Fibroblast of skin of right biceps (primary cell): ENCODE results near the gene POU5F1.
"Not testable (repeated sequence)": the region's sequence is repeated elsewhere in the genome, so short reads cannot be mapped to it uniquely, and the experiment has no call there.

Source experiments
- DNase-seq: peaks from one replicate; pipeline ENCODE4 v3.0.0-alpha.2; 2013

Gene POU5F1

DNA sequence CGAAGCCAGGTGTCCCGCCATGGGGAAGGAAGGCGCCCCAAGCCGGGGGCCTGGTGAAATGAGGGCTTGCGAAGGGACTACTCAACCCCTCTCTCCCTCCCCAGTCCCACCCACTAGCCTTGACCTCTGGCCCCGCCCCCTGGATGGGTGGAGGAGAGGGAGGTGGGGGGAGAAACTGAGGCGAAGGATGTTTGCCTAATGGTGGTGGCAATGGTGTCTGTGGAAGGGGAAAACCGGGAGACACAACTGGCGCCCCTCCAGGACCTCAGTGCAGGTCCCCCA, at the start of gene POU5F1:
POU5F1 (minus strand) TSS at position 83 of the 282 bp plus-strand sequence; CDS start at position 21, 62 bp downstream.
- DNase-seq: no peak

DNA sequence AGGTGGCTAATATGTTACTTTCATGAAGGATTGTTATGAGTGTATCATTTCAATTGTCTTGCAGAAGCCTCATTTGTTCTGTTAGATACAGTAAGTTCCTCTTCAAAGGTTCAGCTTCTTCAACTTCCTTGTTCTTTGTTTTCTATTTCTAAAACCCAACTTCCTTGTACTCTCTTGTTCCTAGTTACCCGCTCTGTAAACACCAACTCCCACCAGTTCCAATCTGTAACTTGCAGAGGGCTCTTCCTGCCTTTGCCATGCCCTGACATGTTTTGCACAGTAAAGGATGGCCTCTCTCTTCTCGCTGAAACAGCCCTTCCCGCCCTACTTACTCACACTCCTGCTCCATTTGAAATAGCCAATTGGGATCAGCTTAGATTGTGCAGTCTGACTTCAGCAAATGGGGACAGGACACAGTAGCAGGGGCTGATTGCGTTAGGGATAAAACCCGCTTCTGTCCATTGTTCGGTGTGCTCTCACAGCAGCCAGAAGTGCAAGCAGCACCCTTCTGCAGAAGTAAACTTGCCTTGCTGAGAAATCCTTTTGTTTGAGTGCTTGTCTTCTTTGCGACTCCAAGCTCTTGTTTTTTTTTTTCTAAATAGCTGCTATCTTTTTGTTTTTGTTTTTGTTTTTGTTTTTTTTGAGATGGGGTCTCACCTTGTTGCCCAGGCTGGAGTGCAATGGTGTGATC, 45.9 kb upstream of the POU5F1 start:
- DNase-seq: no peak

DNA sequence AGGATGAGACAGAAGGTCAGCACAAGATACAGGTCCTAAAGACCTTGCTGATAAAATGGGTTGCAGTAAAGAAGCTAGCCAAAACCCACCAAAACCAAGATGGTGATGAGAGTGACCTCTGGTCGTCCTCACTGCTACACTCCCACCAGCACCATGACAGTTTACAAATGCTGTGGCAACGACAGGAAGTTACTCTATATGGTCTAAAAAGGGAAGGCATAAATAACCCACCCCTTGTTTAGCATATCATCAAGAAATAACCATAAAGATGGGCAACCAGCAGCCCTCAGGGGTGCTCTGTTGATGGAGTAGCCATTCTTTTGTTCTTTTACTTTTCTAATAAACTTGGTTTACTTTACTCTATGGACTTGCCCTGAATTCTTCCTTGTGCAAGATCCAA, 44.7 kb upstream of the POU5F1 start:
- DNase-seq: not testable (repeated sequence)

DNA sequence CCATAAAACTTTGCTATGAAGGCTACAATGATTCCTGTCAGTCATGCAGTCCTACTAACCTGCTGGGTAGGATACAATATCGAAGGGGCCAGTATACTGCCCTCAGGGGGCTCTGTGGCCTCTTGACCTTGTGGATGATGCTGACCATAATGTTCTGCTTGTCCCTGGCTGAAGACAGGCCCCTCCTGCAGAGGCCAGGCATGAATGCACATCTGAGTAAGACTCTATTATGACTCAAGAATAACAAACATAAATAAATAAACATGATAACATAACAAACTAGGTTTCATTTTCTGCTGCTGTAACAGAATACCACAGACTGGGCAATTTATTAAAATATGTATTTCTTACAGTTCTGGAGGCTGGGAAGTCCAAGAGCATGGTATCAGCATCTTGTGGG, 44.0 kb upstream of the POU5F1 start:
- DNase-seq: no peak

DNA sequence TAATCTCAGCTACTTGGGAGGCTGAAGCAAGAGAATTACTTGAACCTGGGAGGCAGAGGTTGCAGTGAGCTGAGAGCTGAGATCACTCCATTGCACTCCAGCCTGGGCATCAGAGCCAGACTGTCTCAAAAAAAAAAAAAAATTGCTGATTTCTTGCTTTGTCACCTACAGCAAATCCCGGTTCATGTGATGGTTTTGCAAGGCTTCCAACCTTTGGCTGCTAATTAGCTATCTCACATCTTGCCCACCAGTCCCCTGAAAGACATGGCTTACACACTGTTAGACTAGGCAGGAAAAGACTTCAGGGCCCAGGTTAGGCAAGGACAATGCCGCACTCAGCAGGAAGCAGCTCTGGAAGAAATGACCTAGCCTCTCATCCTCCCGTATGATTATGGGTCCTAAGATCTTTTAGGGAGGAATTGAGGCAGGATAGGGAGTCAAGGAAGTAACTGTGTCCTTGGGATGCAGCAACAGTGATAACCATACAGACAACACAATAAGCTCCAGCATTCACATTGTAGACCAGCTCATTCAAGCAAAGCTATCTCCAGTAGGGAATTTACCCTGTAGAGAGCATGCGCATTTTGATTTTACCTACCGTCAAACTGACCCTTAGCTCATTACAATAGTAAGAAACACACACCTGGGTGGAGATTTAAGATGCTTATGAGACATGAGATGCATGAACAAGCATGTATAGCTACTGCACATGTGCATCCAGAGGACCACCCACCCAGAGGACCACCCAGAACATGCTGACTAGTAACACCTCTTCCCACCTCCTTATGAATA, 40.5 kb upstream of the POU5F1 start:
- DNase-seq: no peak

DNA sequence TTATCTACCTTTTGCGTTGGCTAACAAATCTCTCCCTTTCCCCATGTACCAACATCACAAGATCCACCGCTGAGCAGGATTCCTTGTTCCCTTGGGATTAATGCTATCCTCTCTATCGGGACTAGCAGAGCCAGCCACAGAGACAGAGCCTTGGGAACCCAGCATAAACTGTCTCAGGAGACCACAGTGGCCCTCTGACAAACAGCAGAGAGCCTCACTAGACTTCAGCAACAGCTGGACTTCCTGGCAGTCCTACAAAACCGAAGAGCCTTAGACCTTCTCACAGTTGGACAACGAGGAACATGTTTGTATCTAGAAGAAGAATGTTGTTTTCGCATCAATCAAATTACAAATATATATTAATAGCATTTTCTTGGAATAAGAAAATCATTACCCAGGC, 39.6 kb upstream of the POU5F1 start:
- no peak for DNase-seq

DNA sequence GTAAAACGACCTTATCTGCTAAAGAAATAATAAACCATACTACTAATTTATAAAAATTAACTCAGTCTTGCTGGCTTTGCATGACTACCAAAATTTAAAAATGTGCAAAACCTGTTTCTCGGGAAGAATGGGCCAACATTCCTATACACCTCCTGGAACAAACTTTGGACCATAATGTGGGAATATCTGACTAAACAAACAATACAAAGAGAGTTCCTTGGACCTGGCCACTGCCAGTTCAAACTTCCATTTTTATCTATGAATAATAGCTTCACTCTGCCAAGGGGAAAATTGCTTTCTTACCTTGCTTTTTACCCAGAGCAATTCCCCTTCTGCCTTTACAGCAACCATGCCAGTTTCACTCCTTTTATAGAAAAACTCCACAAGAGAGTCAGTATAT, 38.7 kb upstream of the POU5F1 start:
- DNase-seq: no peak

DNA sequence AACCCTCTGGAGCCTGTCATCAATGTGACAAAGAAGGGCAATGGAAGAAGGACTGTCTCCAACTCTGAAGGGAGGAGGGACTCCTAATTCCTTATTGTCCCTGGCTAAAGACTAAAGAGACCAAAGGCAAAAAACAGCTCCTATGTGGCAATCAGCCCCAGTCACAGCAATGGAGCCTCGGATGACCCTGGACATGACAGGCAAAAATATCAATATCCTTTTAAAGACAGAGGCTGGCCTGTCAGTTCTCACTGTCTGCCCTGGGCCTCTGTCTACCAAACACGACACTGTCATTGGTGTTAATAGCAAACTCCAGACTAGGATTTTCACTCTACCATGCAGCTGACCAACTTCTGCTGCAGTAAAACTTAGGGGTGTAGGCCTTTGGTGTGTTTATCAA, 38.0 kb upstream of the POU5F1 start:
- DNase-seq: no peak

DNA sequence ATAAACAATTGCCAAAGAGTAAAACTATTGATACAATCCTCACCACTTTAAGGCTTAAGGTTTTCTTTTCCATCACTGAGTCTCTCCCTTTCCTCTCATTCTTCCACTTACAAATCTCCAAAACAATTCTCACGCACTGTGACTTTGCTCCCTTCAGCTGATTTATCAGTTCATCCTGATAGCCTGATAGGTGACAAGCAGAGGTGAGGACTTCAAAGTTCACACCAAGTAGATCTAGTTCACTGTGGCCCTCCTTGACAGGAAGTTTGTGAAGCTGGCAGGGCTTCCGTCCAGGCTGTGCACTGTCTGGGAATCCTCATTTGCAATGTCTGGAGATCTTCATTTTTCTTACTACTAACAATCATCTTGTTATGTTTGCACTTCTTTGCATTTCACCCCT, 35.2 kb upstream of the POU5F1 start:
- no peak for DNase-seq

DNA sequence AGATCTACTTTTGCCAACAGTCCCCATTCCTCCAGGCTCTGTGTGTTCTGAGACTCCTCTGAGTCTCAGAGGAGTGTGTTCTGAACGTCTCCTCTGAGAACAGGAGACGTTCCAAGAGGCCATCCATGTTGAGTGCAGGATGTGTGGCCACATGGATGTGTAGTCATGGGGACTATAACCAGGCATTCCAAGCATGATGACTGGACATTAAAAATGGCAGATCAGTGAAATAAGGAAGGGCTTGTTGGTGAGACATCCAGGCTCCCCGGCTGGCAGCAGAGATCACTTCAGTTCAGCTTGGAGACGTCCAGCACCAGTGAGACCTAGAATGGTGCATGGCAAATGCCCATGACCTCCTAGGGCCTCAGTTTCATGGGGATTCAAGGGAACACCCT, 34.3 kb upstream of the POU5F1 start:
- peak; percentile 14 for DNase-seq

DNA sequence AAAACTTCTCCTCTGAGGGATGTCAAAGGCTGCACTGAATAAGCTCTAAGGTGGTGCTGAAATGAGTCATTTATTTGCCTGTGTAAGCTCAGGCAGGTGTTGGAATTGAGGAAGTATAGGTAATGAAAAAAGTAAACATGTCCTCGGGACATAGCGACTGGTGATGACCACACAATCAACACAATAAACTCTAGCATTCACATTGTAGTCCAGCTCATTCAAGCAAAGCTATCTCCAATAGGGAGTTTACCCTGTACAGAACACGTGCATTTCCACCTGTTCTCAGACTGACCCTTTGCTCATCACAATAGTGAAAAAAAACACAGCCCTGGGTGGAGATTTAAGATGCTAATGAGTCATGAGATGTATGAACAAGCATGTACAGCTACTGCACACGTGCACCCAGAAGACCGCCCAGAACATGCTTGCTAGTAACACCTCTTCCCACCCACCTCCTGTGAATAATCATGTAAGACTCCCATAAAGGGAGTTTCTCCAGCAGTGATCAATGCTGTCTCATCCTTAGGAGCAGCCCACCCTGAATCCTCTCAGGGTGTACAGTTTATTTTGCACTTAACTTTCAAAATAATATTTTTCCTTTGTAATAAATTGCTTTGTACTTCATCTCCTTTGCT, 33.0 kb upstream of the POU5F1 start:
- DNase-seq: peak; percentile 72

DNA sequence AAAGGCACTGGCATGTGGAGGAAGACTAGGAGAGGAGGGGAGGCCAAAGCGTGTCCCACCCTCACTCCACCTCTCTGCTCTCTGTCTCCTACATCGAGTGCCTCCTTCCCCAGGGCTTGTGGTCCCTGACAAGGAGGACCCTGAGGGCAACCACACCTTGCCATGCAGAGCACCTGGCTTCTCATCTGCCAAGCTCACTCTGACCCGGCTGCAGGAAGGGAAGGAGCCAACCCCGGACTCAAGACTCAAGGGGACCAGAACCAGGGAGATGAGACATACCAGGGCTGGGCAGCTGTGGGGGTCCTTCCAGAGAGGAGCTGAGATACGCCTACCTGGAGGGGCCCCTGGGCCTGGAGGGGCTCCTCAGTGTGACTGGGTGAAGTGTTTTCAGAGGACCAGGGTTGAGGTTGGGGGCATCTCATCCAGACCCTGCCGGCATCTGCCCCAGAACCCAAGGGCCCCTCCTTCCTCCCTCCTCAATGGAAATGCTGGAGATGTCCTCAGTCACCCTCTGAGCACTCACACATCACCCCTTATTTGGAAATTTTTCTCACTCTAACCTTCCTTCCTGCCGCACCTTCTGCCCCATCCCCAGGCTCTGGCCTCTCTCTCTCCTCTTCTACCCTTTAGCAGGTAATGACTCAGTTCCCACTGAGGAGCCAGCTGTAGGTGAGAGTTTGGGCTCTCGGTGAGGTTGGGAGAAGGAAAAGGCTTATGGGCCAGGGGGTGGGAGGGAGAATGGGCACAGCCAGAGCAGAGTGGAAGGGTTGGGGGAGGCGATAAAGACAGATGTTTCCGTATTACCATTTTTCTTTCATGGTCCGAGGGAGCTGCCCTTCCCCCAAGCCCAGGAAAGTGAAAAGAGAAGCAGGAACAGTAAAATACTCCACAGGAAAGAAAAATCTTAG, 32.0 kb upstream of the POU5F1 start:
- no peak for DNase-seq

DNA sequence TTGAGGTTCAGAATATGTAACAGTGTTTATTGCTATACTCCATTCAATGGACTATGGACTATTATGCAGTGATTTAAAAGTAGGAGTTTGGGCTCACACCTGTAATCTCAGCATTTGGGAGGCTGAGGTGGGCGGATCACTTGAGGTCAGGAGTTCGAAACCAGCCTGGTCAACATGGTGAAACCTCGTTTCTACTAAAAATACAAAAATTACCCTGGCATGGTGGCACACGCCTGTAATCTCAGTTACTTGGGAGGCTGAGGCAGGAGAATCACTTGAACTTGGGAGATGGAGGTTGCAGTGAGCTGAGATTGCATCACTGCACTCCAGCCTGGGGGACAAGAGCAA, 28.6 kb upstream of the POU5F1 start:
- not testable (repeated sequence) for DNase-seq

DNA sequence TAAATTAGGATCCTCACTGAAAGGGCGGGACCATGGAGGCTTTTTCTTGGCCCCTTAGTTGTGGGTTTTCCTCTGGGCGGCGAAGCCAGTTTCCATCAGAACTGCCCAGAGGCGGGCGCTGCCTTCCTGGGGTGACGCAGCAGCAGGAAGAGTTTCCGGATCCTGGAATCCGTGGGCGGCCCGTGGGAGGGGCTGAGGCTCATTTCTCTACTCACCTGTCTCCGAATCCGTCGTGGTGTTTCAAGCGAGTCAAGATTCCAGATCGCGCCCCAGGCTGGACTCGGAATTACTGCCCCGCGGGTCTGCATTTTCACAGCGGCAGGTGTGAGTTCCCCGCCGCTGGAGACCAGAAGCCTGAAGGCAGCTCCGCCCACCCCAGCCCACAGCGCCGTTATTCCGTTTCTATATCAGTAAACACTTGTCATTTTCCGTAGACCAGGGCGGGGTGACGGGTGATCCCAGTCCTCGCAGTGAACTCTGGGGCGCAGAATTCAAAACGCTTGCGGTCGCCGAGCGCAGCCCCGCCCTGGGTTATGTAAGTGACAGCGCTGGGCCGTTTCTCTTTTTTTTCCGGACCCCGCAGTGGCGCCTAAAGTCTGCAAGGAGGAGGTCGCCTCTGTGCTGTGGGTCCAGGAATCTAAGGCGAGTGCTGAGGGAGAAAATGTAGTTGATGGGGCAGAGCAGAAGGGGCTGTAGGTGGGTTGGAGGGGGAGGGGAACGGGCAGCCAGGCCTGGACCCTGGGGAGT, 27.2 kb upstream of the POU5F1 start:
- DNase-seq: peak; percentile 79

DNA sequence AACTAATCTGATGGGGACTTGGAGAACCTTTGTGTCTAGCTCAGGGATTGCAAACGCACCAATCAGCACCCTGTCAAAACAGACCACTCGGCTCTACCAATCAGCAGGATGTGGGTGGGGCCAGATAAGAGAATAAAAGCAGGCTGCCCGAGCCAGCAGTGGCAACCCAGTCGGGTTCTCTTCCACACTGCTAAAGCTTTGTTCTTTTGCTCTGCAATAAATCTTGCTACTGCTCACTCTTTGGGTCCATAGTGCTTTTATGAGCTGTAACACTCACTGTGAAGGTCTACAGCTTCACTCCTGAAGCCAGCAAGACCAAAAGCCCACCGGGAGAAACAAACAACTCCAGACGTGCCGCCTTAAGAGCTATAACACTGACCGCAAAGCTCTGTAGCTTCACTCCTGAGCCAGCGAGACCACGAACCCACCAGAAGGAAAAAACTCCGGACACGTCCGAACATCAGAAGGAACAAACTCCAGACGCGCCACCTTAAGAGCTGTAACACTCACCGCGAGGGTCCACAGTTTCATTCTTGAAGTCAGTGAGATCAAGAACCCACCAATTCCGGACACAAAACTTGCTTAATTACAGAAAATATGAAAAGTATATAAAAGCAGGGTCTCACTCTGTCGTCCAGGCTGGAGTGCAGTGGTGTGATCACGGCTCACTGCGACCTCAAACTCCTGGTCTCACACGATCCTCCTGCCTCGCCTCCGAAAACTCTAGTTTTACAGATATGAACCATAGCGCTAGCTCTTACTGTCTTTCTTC, 26.0 kb upstream of the POU5F1 start:
- not testable (repeated sequence) for DNase-seq

DNA sequence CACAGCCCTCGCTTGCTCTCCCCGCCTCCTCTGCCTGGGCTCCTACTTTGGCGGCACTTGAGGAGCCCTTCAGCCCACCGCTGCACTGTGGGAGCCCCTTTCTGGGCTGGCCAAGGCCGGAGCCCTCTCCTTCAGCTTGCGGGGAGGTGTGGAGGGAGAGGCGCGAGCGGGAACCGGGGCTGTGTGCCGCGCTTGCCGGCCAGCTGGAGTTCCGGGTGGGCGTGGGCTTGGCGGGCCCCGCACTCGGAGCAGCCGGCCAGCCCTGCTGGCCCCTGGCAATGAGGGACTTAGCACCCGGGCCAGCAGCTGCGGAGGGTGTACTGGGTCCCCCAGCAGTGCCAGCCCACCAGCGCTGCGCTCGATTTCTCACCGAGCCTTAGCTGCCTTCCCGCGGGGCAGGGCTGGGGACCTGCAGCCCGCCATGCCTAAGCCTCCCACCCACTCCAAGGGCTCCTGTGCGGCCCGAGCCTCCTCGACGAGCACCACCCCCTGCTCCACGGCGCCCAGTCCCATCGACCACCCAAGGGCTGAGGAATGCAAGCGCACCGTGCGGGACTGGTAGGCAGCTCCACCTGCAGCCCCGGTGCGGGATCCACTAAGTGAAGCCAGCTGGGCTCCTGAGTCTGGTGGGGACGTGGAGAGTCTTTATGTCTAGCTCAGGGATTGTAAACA, 25.0 kb upstream of the POU5F1 start:
- not testable (repeated sequence) for DNase-seq

DNA sequence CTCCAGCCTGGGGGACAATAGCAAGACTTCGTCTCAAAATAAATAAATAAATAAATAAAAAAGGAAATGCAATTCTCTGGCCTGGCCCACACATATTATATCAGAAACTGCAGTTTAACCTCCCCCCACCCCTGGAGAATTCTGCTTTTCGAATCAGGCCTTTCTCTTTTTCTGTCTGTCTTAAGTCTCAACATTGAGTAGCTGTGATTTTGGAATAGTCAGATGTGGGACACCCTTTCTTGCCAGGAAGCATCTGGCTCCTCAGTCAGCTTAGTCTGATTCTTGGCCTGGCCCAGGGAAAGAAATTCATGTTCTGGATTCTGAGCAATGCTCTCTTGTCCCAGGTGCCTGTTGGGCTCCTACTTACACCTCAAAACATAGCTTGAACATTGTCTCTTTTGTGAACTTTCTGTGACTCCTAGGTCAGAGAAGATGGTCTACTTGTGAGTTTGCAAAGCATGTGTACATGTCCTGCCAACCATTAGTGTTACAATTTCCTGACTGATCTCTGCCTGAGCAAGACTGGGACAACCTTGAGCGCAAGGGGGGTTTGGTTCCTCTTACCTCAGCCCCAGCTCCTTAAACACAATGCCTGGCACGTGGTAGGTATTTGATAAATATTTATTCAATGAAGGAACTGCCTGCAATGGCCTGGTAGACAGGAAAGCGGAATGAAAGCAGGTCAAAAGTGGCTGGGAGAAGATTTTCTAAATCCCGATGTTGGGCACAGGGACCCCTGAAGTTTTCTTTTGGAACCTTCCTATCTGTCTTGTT, 23.8 kb upstream of the POU5F1 start:
- no peak for DNase-seq

DNA sequence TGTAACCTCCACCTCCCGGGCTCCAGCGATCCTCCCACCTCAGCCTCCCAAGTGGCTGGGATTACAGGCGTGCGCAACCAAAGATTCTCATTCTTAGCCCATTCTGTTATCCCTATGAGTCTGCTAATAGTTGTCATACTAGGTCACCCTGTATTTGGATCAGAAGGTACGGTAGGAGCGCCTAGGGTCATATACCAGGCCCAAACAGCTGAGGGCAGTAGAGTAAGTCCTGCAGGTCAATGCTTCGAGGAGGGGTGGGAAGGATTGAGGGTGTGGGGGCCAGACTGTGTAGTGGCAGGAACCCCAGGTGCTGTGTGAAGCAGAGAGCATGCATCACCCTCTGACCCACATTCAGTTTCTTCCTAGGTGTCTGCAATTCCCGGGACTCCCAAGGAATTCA, 22.7 kb upstream of the POU5F1 start:
- DNase-seq: no peak

DNA sequence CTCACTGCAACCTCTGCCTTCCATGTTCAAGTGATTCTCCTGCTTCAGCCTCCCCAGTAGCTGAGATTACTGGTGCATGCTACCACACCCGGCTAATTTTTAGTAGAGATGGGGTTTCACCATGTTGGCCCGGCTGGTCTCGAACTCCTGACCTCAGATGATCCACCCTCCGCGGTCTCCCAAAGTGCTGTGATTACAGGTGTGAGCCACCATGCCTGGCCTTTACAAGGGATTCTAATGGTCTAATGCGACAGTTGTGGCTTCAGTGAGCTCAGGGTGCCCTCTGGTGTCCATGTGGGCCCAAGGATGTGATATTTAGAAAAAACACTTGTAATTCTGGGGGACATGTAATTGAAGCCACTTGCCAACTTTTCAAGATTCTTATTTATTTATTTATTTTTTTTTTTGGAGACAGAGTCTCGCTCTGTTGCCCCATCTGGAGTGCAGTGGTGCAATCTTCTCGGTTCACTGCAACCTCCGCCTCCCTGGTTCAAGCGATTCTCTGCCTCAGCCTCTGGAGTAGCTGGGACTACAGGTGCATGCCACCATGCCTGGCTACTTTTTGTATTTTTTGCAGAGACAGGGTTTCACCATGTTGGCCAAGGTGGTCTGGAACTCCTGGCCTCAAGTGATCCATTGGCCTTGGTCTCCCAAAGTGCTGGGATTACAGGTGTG, 22.1 kb upstream of the POU5F1 start:
- peak; percentile 69 for DNase-seq

DNA sequence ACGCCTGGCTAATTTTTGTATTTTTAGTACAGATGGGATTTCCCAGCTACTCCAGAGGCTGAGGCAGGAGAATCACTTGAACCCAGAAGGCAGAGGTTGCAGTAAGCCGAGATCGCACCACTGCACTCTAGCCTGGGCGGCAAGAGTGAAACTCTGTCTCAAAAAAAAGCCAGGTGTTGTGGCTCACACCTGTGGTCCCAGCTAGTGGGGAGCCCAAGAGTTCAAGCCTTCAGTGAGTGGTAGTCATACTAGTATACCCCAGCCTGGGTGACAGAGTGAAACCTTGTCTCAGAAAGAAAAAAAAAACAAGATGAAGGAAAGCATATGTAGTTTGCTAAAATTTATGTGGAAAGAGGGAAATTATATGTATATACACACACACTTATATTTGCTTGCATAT, 20.0 kb upstream of the POU5F1 start:
- no peak for DNase-seq
